NK-92 (cell line): Measurements from ENCODE around the gene NENF.
"Not testable (repeated sequence)": the region's sequence is repeated elsewhere in the genome, so short reads cannot be mapped to it uniquely, and the experiment has no call there.

ENCODE experiments used
- DNase-seq: peaks from one replicate; lab custom pipeline; 2025; ENCODE audit not compliant: unreplicated experiment; lab: John Stamatoyannopoulos, UW

Gene NENF

DNA sequence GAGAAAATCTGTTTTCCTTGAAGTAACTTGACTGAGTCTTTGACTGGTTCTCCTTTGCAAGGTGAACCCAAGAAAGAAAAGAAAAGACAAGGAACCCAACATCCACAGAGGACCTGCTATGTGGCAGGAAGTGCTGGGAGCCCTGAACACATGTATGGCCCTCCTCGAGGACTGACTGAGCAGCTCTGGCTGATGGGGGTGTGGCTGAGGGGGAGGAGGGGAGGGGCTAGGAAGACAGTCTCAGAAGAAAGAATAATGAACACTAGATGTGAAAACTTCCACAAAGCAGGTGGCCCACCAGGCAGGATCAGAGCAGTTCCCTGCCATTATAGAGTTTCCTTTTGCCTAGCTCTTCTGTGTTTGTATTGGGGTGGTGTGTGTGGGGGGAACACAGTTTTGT is 26.1 kb downstream of the NENF start:
- DNase-seq = no peak

DNA sequence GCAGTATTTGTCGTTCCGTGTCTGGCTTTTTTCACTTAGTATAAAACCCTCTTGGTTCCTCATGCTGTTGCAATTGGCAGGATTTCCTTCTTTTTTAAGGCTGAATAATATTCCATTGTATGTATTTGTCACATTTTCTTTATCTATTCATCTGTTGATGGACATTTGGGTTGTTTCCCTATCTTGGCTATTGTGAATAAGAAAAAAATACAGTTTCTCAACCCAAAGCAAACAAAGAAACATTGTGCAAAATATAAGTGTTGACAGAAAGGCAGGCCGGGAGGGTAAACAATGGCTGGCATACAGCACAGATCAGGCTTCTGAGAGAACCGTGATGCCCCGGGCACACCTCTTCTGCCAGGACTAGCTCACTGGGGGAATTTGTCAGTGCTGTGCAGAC is 26.9 kb downstream of the NENF start:
- DNase-seq = no peak

DNA sequence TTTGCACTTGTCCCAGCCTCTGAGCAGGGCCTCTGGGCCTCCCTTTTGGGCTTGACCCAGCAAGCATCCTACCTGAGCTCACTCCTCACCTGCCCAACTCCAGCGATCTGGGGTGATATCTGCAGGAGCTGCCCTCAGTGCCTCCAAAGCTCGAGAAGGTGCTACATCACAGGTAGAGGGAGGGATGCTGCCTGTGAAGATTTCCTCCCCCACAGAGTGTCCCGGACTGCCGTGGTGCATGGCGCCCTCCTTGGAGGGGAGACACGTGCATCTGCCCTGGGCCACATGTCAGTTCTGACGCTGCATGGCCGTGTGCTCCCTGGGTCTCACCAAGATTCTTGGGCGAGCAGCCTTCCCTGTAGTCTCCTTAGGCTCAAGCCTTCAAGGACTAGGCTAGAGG is 27.7 kb downstream of the NENF start:
- no peak for DNase-seq

DNA sequence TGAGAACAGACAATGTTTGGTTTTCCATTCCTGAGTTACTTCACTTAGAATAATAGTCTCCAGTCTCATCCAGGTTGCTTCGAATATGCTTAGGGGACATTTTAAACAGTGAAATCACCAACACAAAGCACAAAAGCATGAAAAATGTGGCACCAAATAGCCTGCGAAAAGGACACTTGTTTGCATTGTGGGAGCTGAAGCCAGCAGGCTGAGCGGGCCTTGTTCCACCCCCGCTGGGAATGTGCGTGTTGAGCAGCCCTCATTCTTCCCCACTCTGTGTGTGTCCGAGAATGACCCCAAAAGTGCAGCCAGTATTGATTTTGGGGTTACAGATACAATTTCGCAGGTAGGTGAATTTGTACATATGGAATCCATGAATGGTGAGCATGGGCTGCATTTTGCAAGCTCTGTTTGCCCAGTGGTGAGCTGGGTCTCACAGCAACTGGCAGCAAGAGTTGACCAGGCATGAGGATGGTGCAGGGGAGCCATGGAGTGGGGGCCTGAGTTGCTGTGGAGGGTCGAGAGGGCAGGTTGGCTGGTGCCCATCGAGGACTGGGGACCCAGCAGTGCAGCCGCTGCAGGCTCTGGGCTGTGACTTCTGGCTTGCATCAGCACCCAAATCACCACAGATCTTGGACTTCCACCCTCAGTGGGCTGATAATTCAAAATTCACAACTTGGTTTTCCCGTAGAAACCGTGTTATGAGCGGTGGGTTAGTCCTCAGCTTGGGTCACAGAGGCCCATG is 29.4 kb downstream of the NENF start:
- DNase-seq = no peak

DNA sequence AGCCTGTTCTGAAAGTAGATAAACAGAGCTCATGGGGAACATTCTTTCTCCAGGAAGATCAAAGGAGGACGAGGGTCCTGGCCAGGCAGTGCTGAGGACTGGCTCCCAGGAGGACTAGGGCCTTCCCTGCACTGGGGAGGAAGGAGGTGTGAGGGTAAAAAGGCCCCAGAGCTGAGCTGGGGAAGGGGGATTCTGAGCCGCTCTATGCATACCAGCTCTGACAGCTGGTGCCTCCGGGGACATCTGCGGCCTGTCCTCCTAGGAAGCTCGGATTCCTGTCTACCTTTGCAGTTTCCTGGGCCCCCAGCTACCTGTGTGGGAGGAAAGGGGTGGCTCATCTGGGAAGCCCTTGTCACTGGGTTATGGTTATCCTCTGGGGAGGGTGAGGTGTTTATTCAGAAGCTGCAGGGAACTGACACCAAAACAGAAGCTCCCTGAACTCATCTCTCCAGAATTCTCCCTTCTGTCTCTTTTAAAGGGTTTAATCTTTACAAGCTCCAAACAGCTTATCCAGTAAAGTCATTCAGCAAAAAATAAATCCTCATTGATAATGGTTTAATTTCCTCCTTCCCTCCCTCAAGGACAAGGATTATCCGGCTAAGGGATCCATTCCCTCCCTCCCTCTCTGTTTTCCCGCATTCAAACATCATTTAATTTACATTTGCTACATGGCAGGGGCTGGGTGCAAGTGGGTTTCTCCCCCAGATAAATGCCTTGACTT is 31.0 kb downstream of the NENF start:
- DNase-seq = no peak

DNA sequence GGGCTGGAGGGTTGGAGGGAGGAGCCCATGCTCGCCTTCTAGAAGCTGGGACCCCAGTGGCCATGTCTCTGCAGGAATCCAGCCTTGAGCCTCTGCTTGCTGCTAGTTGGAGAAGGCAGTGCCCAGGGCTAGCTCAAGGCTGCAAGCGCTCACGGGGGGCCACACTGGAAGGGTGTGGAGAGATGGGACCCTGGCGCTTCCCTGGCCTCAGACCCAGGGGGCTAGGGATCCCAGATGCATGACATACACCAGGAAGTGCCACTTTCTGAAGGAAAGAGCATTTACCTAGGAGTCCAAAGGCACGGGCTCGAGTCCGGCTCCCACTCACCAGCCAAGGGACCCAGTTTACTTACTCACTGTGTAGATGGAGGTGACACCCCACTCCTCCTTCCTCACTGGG is 32.6 kb downstream of the NENF start:
- DNase-seq = no peak

DNA sequence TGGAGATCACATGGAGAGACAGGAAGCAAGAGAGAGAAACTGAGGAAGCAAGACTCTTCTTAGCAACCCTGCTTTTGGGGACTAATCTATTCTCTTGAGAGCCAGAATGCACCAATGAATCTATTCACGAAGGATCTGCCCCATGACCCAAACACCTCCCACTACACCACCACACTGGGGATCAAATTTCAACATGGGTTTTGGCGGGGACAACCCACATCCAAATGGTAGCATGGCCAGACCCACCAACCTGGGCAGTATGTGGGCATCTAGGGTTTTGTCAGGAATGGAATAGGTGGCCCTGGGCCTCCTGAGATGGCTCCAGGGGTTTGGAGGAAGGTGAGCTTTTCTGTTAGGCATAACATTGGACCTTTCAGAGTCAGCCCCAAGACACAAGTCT is 33.7 kb downstream of the NENF start:
- DNase-seq = no peak

DNA sequence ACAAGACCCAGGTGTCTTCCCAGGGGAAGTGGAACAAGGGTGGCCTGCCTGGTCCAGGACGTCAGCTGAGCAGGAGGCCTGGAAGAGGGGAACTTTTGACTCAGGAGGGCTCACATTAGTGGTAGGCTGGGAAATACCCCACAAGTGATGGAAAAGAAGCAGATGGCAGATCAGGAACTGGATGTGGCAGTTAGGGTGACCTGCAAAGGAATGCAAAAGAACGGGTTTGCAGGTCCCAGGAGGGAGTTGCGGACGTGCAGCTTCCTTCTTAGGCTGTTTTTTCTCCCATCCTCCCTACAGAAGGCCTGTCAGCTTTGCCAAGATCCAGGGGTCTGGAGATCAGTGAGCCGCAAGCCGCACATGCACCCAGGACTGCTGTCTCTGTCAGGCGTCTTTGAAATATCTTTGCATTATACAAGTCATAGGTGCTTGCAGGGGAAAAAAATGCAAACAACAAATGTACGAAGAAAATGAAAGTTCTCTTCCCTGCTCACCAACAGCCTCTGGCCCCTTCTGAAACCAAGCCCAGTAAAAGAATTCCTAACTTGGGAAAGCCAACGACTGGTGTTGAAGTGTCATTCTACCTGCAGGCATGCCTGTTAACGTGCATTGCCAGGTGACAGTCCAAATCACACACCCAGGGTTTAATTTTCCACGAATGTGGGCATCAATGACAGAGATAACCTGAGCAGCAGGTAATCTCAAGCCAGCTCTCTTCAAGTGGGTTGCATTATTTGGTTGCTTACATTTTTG is 34.4 kb downstream of the NENF start:
- DNase-seq = no peak

DNA sequence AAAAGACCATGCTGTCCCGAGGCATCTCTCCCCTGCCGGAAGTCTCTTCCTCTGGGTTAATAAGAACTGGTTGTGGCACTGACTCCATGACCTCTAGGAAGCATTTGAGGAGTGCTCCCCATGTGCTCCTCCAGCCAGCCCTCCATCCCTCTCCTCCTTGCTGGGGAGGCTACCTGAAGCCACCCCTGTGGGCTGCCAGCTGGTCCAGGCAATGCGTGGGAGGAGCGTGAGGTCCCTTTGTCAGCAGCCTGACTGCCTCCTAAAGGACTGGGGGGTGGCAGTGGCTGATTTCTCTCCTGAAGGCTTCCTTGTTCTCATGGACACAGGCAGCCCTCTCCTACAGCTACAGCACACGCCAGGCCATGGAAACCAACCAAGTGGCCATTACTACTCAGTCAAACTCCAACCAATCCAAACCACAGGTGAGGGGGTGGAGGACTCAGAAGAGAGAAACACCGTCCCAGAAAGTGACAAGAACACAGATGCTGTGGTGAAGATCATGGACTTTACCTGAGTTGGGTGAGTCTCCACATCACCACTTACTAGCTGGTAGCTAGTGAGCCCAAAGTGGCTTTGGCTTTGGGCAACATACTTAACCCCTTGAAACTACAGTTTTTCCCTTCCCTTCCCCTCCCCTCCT is 35.2 kb downstream of the NENF start:
- no peak for DNase-seq

DNA sequence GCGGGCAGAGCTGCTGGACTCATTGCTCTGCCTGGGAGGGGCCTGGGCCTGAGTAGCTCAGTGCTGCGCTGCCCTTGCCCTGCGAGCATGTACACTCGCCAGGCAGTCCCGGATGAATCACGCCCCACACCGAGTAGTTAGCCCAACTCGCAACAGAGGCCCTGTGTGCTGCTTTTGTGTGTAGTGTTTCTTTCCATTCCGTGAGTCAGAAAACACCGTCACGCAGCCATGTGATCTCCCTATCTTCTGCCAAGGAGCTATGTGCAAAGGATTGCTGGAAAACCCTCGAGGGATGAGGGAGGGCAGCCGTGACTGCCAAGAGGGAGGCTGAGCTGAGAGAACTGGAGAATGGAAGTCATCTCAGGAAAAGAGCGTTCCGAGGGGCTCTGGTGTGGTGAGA is 37.3 kb downstream of the NENF start:
- no peak for DNase-seq

DNA sequence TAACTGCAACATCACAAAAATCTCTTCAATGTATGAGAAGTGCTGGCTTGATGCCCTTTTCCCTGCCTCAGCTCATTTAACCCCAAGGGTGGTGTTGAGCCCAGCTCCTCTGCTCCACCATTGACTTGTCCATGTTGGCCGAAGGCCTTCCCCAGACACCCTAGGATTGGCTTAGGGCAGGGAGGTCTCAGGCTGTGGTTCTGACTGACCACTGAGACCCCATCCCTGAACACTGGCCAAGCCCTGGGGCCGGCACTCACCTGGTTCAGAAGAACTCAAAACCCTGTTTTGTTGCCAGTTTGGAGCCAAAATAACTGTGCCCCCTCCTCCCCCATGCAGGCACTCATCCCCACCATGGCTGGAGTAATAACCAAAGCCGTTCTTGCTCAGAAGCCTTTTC is 38.6 kb downstream of the NENF start:
- no peak for DNase-seq

DNA sequence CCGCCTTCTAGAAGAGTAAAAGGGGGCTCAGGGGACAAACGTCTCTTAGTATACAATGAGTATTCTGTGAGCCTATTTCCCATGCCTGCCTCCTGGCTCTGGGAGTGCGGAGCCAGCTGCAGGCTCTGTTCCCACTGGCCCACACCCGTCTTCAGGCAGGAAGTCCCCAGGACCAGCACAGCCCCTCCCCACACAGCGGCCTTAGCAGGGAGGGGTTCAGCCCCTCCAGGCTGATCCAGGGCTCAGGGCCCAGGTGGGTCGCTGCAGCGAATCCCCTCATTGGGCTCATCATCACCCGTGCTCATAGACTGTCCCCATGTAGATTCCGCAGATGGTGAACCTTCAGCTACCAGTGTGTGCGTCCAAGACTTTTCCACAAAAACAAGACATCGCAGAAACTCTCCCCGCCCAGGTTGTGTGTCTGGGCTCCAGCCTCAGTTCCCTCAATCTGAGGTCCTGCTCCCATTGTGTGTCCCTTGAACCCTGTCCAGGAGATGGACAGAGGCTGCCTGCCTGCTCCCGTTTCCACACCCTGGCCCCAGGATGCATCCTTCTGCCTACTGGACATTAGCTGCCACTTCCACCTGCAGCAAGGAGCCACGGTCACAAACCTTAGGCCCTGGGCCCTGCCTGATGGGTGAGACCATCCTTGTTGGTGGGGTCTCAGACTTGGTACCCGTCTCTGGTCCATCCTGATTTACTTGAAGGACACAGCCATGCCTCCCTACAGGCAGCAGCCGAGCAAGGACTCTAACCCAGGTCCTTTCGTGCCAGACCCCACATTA is 39.4 kb downstream of the NENF start:
- DNase-seq = no peak

DNA sequence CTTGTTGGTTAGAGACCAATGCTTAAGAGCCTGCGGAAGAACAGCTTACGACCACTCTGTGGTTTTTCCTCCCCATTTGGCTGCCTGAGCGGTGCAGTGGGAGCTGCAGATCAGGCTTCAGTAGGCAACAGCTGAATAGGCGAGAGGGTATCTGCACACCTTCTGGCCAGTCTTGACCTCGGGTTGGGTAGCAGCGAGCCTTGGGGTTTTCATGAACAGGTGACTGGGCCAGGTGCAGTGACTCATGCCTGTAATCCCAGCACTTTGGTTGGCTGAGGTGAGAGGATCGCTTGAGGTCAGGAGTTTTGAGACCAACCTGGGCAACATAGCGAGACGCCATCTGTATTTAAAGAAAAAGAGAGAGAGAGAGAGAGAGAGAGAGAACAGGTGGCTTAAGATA is 41.0 kb downstream of the NENF start:
- DNase-seq = no peak

DNA sequence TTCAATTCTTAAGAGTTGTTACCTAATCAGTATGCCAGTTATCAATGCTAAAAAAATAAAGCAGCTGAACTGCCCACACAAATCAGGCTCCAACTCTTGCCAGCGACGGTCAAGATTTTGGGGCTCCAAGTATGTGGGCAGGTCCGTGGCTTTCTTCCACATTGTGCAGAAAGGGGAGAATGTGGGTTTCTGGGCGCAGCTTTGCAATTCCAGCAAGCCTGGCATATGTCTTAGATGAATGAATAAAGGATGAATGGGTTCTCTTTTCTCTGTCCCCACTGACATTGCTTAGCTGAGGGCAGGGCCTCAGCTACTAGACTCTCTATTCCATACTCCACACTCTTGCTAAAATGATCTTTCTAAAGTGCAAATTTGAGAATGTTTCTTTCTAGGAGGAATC is 42.4 kb downstream of the NENF start:
- no peak for DNase-seq

DNA sequence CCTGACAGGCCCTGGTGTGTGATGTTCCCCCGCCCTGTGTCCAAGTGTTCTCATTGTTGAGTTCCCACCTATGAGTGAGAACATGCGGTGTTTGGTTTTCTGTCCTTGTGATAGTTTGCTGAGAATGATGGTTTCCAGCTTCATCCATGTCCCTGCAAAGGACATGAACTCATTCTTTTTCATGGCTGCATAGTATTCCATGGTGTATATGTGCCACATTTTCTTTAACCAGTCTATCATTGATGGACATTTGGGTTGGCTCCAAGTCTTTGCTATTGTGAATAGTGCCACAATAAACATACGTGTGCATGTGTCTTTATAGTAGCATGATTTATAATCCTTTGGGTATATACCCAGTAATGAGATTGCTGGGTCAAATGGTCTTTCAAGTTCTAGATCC is 43.1 kb downstream of the NENF start:
- DNase-seq = not testable (repeated sequence)

DNA sequence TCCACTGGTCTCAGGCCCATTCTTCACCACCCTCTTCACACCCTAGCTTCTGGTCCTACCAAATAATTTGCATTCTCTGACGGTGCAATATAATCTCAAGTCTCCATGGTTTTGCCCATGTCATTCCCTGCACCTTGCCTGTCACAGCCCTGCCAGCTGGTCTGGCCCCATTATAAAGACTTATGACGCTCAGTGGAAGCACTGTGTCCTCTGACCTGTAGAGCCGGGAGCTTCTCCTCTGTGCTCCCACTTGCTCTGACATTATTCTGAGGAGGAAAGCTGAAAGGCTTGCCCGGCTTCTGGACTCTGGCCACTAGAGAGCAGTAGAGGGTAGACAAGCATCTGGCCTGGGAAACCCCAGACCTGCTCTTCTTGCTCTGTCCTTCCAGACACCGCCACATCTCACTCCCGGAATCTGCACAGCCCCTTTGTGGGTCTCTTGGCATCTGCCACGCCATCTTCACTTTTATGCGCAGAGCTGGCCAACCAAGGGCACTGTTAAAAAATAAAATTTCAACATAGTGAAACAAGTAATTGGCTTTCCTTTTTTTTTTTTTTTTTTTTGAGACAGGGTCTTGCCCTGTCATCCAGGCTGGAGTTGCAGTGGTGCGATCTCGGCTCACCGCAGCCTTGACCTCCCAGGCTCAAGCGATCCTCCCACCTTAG is 44.4 kb downstream of the NENF start:
- DNase-seq = no peak

DNA sequence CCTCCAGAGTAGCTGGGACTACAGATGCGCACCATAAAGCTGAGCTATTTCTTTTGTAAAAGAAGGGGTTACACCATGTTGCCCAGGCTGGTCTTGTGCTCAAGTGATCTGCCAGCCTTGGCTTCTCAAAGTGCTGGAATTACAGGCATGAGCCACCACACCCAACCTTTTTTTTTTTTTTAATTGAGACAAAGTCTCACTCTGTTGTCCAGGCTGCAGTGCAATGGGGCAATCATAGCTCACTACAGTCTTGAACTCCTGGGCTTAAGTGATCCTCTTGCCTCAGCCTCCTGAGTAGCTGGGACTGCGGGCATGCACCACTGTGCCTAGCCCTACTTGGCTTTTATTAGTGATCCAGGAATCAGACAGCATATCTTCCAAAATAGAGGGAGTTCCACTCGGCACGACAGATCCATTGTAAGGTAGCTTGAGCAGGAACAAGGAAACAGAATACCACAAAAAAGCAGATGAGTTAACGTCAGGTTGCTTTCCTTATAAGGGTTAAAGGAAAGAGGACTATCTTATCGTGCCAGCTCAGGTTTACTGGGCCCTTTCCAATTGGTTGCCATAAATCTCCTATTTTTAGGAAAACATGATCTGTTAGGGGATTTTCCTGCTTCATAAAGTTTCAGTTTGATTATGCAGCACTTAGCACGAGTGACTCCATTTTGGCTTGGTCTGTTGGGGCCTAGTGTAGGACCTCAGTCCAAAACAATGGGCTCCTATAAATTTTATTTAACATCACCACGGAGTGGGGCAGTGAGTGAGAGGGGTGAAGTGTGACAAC is 45.2 kb downstream of the NENF start:
- no peak for DNase-seq

DNA sequence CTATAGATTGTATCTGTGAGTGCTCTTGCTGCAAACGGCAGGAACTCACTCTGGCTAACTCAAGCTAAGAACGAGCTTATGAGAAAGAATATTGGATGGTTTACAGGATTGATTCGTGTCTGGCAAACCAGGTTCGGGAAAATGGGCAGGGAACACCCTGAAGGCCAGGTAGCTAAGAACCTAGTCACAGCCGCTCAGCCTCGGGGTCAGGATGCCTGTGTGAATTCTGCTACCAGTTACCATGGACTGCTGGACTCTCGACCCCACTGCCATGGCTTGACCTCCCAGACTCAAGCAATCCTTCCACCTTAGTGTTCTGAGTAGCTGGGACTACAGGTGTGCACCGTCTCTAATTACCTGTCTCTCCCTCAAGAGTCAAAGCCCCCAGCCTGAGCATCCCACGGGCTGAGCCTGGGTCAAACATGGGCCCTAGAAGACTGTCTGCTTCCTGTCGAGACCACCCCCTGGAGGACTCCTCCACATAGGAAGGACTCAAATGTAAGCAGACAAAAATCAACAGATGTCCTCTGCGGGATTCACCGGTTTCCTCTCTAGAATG is 45.8 kb downstream of the NENF start:
- DNase-seq = no peak

DNA sequence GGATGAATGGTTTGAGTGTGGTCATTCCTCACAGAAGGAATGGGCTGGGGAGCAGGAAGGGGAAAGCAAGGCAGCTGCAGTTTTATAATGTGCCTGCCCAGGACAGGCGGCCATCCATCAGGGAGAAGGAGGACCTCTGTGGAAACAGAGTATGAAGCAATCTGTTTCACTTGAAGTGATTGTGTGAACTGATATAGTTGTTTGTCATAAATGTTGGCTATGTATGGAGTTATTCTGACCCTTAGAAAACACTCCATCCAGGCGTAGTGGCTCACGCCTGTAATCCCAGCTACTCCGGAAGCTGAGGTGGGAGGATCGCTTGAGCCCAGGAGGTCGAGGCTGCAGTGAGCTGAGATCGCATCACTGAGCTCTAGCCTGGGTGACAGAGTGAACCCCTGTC is 46.5 kb downstream of the NENF start:
- no peak for DNase-seq
